HG02973 (cell line): ENCODE results near the gene RPS19BP1.
A peak's percentile ranks its signal among the peaks of the same experiment; 100 is the strongest.

ENCODE experiments used
- ATAC-seq: cut with Tn5 transposase; IDR thresholded peaks from one replicate; pipeline ENCODE4 v1.9.1; 2021; ENCODE audit warnings: moderate library complexity; ENCODE audit not compliant: unreplicated experiment

Gene RPS19BP1

GRCh38 chr22:39532215-39533073 is at the start of gene RPS19BP1:
TSS of gene RPS19BP1 (minus strand) at chr22:39532748. CDS start at chr22:39532738, 10 bp downstream.
- peak; percentile 57 for ATAC-seq

GRCh38 chr22:39581303-39581702 is 48.8 kb upstream of the RPS19BP1 start:
- ATAC-seq, result no peak

GRCh38 chr22:39580795-39581194 is 48.2 kb upstream of the RPS19BP1 start:
- ATAC-seq, result no peak

- ATAC-seq, result no peak
These were observed 47.5 kb upstream of the RPS19BP1 start for GRCh38 chr22:39580006-39580441.

GRCh38 chr22:39577900-39578299 is 45.4 kb upstream of the RPS19BP1 start:
- ATAC-seq, result no peak

- ATAC-seq, result no peak
These were observed 44.8 kb upstream of the RPS19BP1 start for GRCh38 chr22:39577366-39577765.

- no peak for ATAC-seq
These were observed 43.5 kb upstream of the RPS19BP1 start for GRCh38 chr22:39576027-39576426.

- no peak for ATAC-seq
These were observed 42.9 kb upstream of the RPS19BP1 start for GRCh38 chr22:39575552-39575825.

- no peak for ATAC-seq
These were observed 42.4 kb upstream of the RPS19BP1 start for GRCh38 chr22:39574779-39575551.

- no peak for ATAC-seq
These were observed 39.0 kb upstream of the RPS19BP1 start for GRCh38 chr22:39571538-39571937.

GRCh38 chr22:39570665-39571064 is 38.1 kb upstream of the RPS19BP1 start, which contains the start of gene CACNA1I:
TSS of gene CACNA1I (plus strand) at chr22:39570753. CDS start at chr22:39570753, 0 bp downstream.
- ATAC-seq, result no peak

- ATAC-seq, result no peak
These were observed 37.7 kb upstream of the RPS19BP1 start for GRCh38 chr22:39570226-39570625.

- ATAC-seq, result no peak
These were observed 36.5 kb upstream of the RPS19BP1 start for GRCh38 chr22:39569066-39569465.

- no peak for ATAC-seq
These were observed 35.9 kb upstream of the RPS19BP1 start for GRCh38 chr22:39568278-39568981.

GRCh38 chr22:39567135-39567946 is 34.8 kb upstream of the RPS19BP1 start:
- no peak for ATAC-seq

GRCh38 chr22:39565414-39565944 is 32.9 kb upstream of the RPS19BP1 start:
- no peak for ATAC-seq

GRCh38 chr22:39563571-39564428 is 31.3 kb upstream of the RPS19BP1 start:
- ATAC-seq, result no peak

- no peak for ATAC-seq
These were observed 30.4 kb upstream of the RPS19BP1 start for GRCh38 chr22:39562839-39563489.

GRCh38 chr22:39560127-39560526 is 27.6 kb upstream of the RPS19BP1 start:
- no peak for ATAC-seq
